NCI-H2196 treated with DMSO at 0.1 percent for 48 hours (cell line): ENCODE measurements around the gene LRMDA.

Experiments used
- DNase-seq: peaks from one replicate; lab custom pipeline; 2025; ENCODE audit not compliant: unreplicated experiment; lab: John Stamatoyannopoulos, UW

Gene LRMDA

GRCh38 chr10:76342996-76343395, 911.6 kb downstream of the LRMDA start:
- no peak for DNase-seq

- no peak for DNase-seq
Observed at GRCh38 chr10:76347832-76348231, 916.4 kb downstream of the LRMDA start.

- DNase-seq, result no peak
Observed at GRCh38 chr10:76350583-76350982, 919.2 kb downstream of the LRMDA start.

GRCh38 chr10:76352300-76352699, 920.9 kb downstream of the LRMDA start:
- no peak for DNase-seq

GRCh38 chr10:76353237-76353851, 921.9 kb downstream of the LRMDA start:
- no peak for DNase-seq

GRCh38 chr10:76354212-76354738, 922.9 kb downstream of the LRMDA start:
- DNase-seq, result no peak

GRCh38 chr10:76354921-76355320, 923.5 kb downstream of the LRMDA start:
- no peak for DNase-seq

- DNase-seq, result no peak
Observed at GRCh38 chr10:76356557-76356956, 925.1 kb downstream of the LRMDA start.

- no peak for DNase-seq
Observed at GRCh38 chr10:76357726-76358415, 926.4 kb downstream of the LRMDA start.

GRCh38 chr10:76358743-76359395, 927.4 kb downstream of the LRMDA start:
- no peak for DNase-seq

GRCh38 chr10:76375761-76376160, 944.3 kb downstream of the LRMDA start:
- DNase-seq, result no peak

GRCh38 chr10:76382381-76382851, 951.0 kb downstream of the LRMDA start:
- no peak for DNase-seq

GRCh38 chr10:76388321-76389023, 957.0 kb downstream of the LRMDA start:
- DNase-seq, result no peak

GRCh38 chr10:76393875-76394706, 962.7 kb downstream of the LRMDA start:
- no peak for DNase-seq

GRCh38 chr10:76394707-76395042, 963.3 kb downstream of the LRMDA start:
- DNase-seq, result no peak

GRCh38 chr10:76395251-76395650, 963.8 kb downstream of the LRMDA start:
- no peak for DNase-seq

- no peak for DNase-seq
Observed at GRCh38 chr10:76396134-76396533, 964.7 kb downstream of the LRMDA start.

- no peak for DNase-seq
Observed at GRCh38 chr10:76397181-76398042, 966.0 kb downstream of the LRMDA start.

- DNase-seq, result no peak
Observed at GRCh38 chr10:76398043-76398710, 966.8 kb downstream of the LRMDA start.
